K562 (cell line): Measurements from ENCODE around the gene PLEKHH3. TPM values are rescaled to one million over a fixed set of nuclear protein-coding genes. Genes with fewer than 3 reads are reported as not detected.
A peak's percentile ranks its signal among the peaks of the same experiment; 100 is the strongest.

Source experiments
- ARID1B ChIP-seq: fragments of 450-650 bp; IDR thresholded peaks from 2 replicates; pipeline ENCODE4 v1.6.1; 2016; ENCODE audit warnings: antibody characterized with exemption, mild to moderate bottlenecking, inconsistent platforms
- ETV5 ChIP-seq: sonication (generic); formaldehyde crosslinking; IDR thresholded peaks from 2 replicates; pipeline ENCODE4 v1.4.0; 2020; ENCODE audit warnings: low read depth, mild to moderate bottlenecking, missing genetic modification reagents
- FOXJ2 ChIP-seq: fragments of 200-800 bp; sonication (Bioruptor generic); IDR thresholded peaks from 2 replicates; pipeline ENCODE4 v1.6.1; 2016; ENCODE audit warnings: missing genetic modification characterization, missing compliant biosample characterization
- GABPA ChIP-seq: fragments of 200-800 bp; sonication (Bioruptor generic); conservative IDR thresholded peaks from 2 replicates; pipeline ENCODE4 v1.6.1; 2016; ENCODE audit warnings: low read depth, missing genetic modification characterization, missing compliant biosample characterization
- HMGN3 ChIP-seq: IDR thresholded peaks from 2 replicates; pipeline ENCODE4 v1.6.1; 2011; ENCODE audit warnings: borderline replicate concordance, low read depth, mild to moderate bottlenecking, mixed read lengths, low read length; ENCODE audit not compliant: insufficient read length; ENCODE audit errors: extremely low read depth
- IRF2 ChIP-seq: sonication (generic); formaldehyde crosslinking; IDR thresholded peaks from 2 replicates; pipeline ENCODE4 v1.8.1; 2022; ENCODE audit warnings: mild to moderate bottlenecking, missing genetic modification reagents
- MEF2A ChIP-seq: IDR thresholded peaks from 2 replicates; pipeline ENCODE4 v1.6.1; 2011; ENCODE audit warnings: low read depth, mild to moderate bottlenecking, low read length, moderate library complexity; ENCODE audit not compliant: control insufficient read depth
- NCOA4 ChIP-seq: fragments of 450-650 bp; IDR thresholded peaks from 2 replicates; pipeline ENCODE4 v1.6.1; 2018; ENCODE audit warnings: mild to moderate bottlenecking; ENCODE audit not compliant: partially characterized antibody
- PHF21A ChIP-seq: fragments of 450-650 bp; IDR thresholded peaks from 2 replicates; pipeline ENCODE4 v1.6.1; 2017; ENCODE audit warnings: low read depth, borderline replicate concordance
- PURB ChIP-seq: sonication (generic); formaldehyde crosslinking; IDR thresholded peaks from 2 replicates; pipeline ENCODE4 v1.9.0; 2021; ENCODE audit warnings: low read depth, mild to moderate bottlenecking, missing genetic modification reagents
- SETDB1 ChIP-seq: IDR thresholded peaks from one replicate; pipeline ENCODE4 v1.6.1; 2012; ENCODE audit warnings: low read length, control low read depth, inconsistent platforms
- SMAD3 ChIP-seq: fragments of 450-650 bp; formaldehyde crosslinking; conservative IDR thresholded peaks from 2 replicates; pipeline ENCODE4 v1.4.0; 2020; ENCODE audit warnings: mild to moderate bottlenecking
- SPI1 ChIP-seq: IDR thresholded peaks from 2 replicates; pipeline ENCODE4 v1.6.1; 2011; ENCODE audit warnings: low read depth, low read length, control low read depth, borderline replicate concordance
- SREBF2 ChIP-seq: sonication (generic); formaldehyde crosslinking; IDR thresholded peaks from 2 replicates; pipeline ENCODE4 v1.4.0; 2020; ENCODE audit warnings: mild to moderate bottlenecking, missing genetic modification reagents
- TAF1 ChIP-seq: IDR thresholded peaks from 2 replicates; pipeline ENCODE4 v1.6.1; 2011; ENCODE audit warnings: mild to moderate bottlenecking, low read length, moderate library complexity; ENCODE audit not compliant: insufficient read depth, control insufficient read depth, severe bottlenecking; ENCODE audit errors: extremely low read depth
- TAF9B ChIP-seq: fragments of 450-650 bp; IDR thresholded peaks from 2 replicates; pipeline ENCODE4 v1.6.1; 2018; ENCODE audit warnings: mild to moderate bottlenecking; ENCODE audit not compliant: partially characterized antibody
- XRCC5 ChIP-seq: fragments of 200-400 bp; formaldehyde crosslinking; IDR thresholded peaks from 2 replicates; pipeline ENCODE4 v1.6.1; 2017; ENCODE audit warnings: low read depth, mild to moderate bottlenecking, low read length
- ZNF384 ChIP-seq: IDR thresholded peaks from 2 replicates; pipeline ENCODE4 v1.6.1; 2012; ENCODE audit warnings: low read depth, low read length, improper control_type of control experiment
- ZNF589 ChIP-seq: fragments of 200-800 bp; sonication (Bioruptor generic); IDR thresholded peaks from 2 replicates; pipeline ENCODE4 v1.6.1; 2016; ENCODE audit warnings: low read depth, missing genetic modification characterization, missing compliant biosample characterization
- polyA plus RNA-seq, 8 experiments: library from polyadenylated mRNA; depleted of rRNA in 4 of 8; stranded (reverse) in 5 of 8; unstranded in 3 of 8; fragments of >200 nt; fragmentation: Nextera tagmentation in 2 of 8; fragmentation: Illumina TruSeq in 1 of 8; extraction: Ambion mirVana in 2 of 8; extraction: Trizol in 1 of 8; gene quantifications; 2 replicates each; pipeline versions ENCODE4 v1.2.1 to v1.2.3, GENCODE V29; 2011 to 2014; ENCODE audit warnings: inconsistent platforms in 1 of 8, missing spikeins in 1 of 8
- total RNA-seq, 7 experiments: library from RNA; depleted of rRNA in 6 of 7; stranded (reverse); fragments of >200 nt in 6 of 7; fragmentation: Illumina TruSeq in 2 of 7; extraction: Trizol in 2 of 7; gene quantifications; 2 replicates each; pipeline versions ENCODE4 v1.2.1 to v1.2.3, GENCODE V29; 2011 to 2021; ENCODE audit warnings: low replicate concordance in 1 of 7
- TF ChIP-seq, protein P1 (sequence below), 2 experiments: IDR thresholded peaks; 2 replicates each; pipeline ENCODE4 v1.6.1; 2012; ENCODE audit warnings: improper control_type of control experiment in 2 of 2, low read depth in 2 of 2, low read length in 2 of 2, borderline replicate concordance in 1 of 2
- TF ChIP-seq, protein P2 (sequence below): sonication (generic); formaldehyde crosslinking; IDR thresholded peaks from 2 replicates; pipeline ENCODE4 v1.8.1; 2023; ENCODE audit warnings: missing genetic modification reagents, mild to moderate bottlenecking, borderline replicate concordance

The PLEKHH3 gene
- total and polyA plus RNA-seq, 9 of the 15 experiments (the other 6 are each of a cell fraction or from before 2014, with no cell fraction given), result 0.58 to 34.5 (median 5.0) TPM

DNA sequence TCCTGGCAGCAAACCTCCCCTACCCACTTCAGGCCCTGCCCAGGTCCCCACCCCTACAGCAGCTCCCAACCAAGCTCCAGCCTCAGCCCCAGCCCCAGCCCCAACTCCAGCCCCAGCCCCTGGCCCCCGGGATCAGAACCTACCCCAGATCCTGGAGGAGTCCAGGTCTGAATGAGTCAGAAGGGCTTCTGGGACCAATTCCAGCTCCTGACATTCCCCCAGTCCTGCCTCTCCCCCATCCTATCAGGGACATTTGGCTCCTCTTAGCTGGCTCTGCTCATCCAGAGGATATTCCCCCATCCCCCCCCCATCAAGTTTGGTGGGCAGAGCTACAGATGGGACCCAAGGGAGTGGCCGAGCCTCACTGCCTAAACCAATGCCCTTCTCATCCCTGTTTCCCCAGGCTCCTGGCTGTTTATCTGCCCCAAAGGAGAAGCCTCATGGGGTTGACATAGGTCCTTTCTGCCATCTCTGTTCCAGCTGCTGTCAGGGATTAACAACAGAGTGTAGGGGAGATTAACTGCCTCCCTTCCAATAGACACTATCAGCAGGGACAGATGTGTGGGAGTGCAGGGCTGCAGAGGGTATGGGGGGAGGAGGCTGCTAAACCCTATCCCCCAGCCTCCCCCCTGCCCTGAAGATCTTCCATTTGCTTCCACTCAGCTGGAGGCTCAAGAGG lies 22.1 kb upstream of the PLEKHH3 start (continued):
- TF ChIP-seq ARID1B (peak; percentile 100), SREBF2 (no peak), XRCC5 (peak; percentile 93), PHF21A (peak; percentile 85; the same call in 1 of the 2 replicates), TAF1 (peak; percentile 80), SETDB1 (no peak), SPI1 (no peak), FOXJ2 (tag) (peak; percentile 71; the same call in 1 of the 2 replicates), TAF9B (peak; percentile 87), IRF2 (CRISPR knock-in tag) (no peak), PURB (CRISPR knock-in tag) (no peak), ETV5 (CRISPR knock-in tag) (no peak), NCOA4 (peak; percentile 76), MEF2A (0 out of 2 replicates have a peak, but pooled peaks have one; percentile 66), SMAD3 (peak; percentile 88), HMGN3 (peak; percentile 97), ZNF384 (peak; percentile 27), GABPA (peak; percentile 55; the same call in 1 of the 2 replicates), ZNF589 (CRISPR knock-in tag) (peak; percentile 99)
- TF ChIP-seq, protein P1, sequence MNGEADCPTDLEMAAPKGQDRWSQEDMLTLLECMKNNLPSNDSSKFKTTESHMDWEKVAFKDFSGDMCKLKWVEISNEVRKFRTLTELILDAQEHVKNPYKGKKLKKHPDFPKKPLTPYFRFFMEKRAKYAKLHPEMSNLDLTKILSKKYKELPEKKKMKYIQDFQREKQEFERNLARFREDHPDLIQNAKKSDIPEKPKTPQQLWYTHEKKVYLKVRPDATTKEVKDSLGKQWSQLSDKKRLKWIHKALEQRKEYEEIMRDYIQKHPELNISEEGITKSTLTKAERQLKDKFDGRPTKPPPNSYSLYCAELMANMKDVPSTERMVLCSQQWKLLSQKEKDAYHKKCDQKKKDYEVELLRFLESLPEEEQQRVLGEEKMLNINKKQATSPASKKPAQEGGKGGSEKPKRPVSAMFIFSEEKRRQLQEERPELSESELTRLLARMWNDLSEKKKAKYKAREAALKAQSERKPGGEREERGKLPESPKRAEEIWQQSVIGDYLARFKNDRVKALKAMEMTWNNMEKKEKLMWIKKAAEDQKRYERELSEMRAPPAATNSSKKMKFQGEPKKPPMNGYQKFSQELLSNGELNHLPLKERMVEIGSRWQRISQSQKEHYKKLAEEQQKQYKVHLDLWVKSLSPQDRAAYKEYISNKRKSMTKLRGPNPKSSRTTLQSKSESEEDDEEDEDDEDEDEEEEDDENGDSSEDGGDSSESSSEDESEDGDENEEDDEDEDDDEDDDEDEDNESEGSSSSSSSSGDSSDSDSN (IDR thresholded peaks at IDR 0.05; ENCODE audit: borderline replicate concordance in 1 of 2, low read depth in 2 of 2, low read length in 2 of 2), result peak in 1 of 2 experiments; percentile 92; a peak in 2 of 4 replicates
- TF ChIP-seq, protein P2, sequence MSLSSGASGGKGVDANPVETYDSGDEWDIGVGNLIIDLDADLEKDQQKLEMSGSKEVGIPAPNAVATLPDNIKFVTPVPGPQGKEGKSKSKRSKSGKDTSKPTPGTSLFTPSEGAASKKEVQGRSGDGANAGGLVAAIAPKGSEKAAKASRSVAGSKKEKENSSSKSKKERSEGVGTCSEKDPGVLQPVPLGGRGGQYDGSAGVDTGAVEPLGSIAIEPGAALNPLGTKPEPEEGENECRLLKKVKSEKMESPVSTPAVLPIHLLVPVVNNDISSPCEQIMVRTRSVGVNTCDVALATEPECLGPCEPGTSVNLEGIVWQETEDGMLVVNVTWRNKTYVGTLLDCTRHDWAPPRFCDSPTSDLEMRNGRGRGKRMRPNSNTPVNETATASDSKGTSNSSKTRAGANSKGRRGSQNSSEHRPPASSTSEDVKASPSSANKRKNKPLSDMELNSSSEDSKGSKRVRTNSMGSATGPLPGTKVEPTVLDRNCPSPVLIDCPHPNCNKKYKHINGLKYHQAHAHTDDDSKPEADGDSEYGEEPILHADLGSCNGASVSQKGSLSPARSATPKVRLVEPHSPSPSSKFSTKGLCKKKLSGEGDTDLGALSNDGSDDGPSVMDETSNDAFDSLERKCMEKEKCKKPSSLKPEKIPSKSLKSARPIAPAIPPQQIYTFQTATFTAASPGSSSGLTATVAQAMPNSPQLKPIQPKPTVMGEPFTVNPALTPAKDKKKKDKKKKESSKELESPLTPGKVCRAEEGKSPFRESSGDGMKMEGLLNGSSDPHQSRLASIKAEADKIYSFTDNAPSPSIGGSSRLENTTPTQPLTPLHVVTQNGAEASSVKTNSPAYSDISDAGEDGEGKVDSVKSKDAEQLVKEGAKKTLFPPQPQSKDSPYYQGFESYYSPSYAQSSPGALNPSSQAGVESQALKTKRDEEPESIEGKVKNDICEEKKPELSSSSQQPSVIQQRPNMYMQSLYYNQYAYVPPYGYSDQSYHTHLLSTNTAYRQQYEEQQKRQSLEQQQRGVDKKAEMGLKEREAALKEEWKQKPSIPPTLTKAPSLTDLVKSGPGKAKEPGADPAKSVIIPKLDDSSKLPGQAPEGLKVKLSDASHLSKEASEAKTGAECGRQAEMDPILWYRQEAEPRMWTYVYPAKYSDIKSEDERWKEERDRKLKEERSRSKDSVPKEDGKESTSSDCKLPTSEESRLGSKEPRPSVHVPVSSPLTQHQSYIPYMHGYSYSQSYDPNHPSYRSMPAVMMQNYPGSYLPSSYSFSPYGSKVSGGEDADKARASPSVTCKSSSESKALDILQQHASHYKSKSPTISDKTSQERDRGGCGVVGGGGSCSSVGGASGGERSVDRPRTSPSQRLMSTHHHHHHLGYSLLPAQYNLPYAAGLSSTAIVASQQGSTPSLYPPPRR, result peak; percentile 96; the same call in 1 of the 2 replicates
